MM.1S (cell line): ENCODE results near the gene CPT1A.

Experiments used
- CTCF ChIP-seq: fragments of 300-600 bp; sonication (generic); IDR thresholded peaks from 2 replicates; pipeline ENCODE4 v1.5.1; 2016; ENCODE audit warnings: antibody characterized with exemption, low read length, mixed read lengths
- EZH2phosphoT487 ChIP-seq: fragments of 300-600 bp; sonication (generic); IDR thresholded peaks from 2 replicates; pipeline ENCODE4 v1.6.1; 2018; ENCODE audit warnings: antibody characterized with exemption, low read length

GRCh38 chr11:68828957-68829356 lies 12.8 kb downstream of the CPT1A start:
- TF ChIP-seq EZH2phosphoT487 (no peak), CTCF (no peak)
